MM.1S (cell line): Measurements from ENCODE around the gene RBFOX1.

Source experiments
- DNase-seq: peaks from one replicate; pipeline ENCODE4 v3.0.0-alpha.2; 2015
- H2AFZ ChIP-seq: fragments of 300-600 bp; sonication (generic); 2 replicates; pipeline ENCODE4 v1.6.0; 2016; ENCODE audit warnings: antibody characterized with exemption, low read length
- H3F3A ChIP-seq: fragments of 300-600 bp; sonication (generic); 2 replicates; pipeline ENCODE4 v1.6.1; 2016; ENCODE audit warnings: mild to moderate bottlenecking, antibody characterized with exemption, low read length, moderate library complexity, mixed read lengths; ENCODE audit not compliant: insufficient read depth
- H3K27ac ChIP-seq: fragments of 300-600 bp; sonication (generic); 2 replicates; pipeline ENCODE4 v1.5.1; 2016; ENCODE audit warnings: mild to moderate bottlenecking, low read length
- H3K27me3 ChIP-seq: fragments of 300-600 bp; sonication (generic); replicated peaks from 2 replicates; pipeline ENCODE4 v1.6.0; 2016; ENCODE audit warnings: low read length; ENCODE audit not compliant: insufficient read depth
- H3K36me3 ChIP-seq: fragments of 300-600 bp; sonication (generic); replicated peaks from 2 replicates; pipeline ENCODE4 v1.6.1; 2016; ENCODE audit warnings: mild to moderate bottlenecking, low read length, mixed read lengths; ENCODE audit not compliant: insufficient read depth
- H3K4me1 ChIP-seq: fragments of 300-600 bp; sonication (generic); 2 replicates; pipeline ENCODE4 v1.6.1; 2016; ENCODE audit warnings: low read length, mixed read lengths
- H3K4me2 ChIP-seq: fragments of 300-600 bp; sonication (generic); 2 replicates; pipeline ENCODE4 v1.6.0; 2016; ENCODE audit warnings: low read depth, low read length
- H3K4me3 ChIP-seq: fragments of 300-600 bp; sonication (generic); 2 replicates; pipeline ENCODE4 v1.5.1; 2016; ENCODE audit warnings: low read length, mixed read lengths
- H3K79me2 ChIP-seq: fragments of 300-600 bp; sonication (generic); 2 replicates; pipeline ENCODE4 v1.6.1; 2016; ENCODE audit warnings: mixed run types, low read length, mixed read lengths
- H3K9ac ChIP-seq: fragments of 300-600 bp; sonication (generic); 2 replicates; pipeline ENCODE4 v1.6.1; 2016; ENCODE audit warnings: low read length, mixed read lengths
- H3K9me2 ChIP-seq: fragments of 300-600 bp; sonication (generic); replicated peaks from 2 replicates; pipeline ENCODE4 v1.6.1; 2016; ENCODE audit warnings: mild to moderate bottlenecking, low read length, mixed read lengths; ENCODE audit not compliant: insufficient read depth
- H3K9me3 ChIP-seq: fragments of 300-600 bp; sonication (generic); replicated peaks from 2 replicates; pipeline ENCODE4 v1.6.1; 2016; ENCODE audit warnings: mild to moderate bottlenecking, low read length, mixed read lengths; ENCODE audit not compliant: insufficient read depth
- H4K20me1 ChIP-seq: fragments of 300-600 bp; sonication (generic); 2 replicates; pipeline ENCODE4 v1.6.1; 2016; ENCODE audit warnings: mild to moderate bottlenecking, low read length, moderate library complexity, mixed read lengths; ENCODE audit not compliant: insufficient read depth
- CTCF ChIP-seq: fragments of 300-600 bp; sonication (generic); IDR thresholded peaks from 2 replicates; pipeline ENCODE4 v1.5.1; 2016; ENCODE audit warnings: antibody characterized with exemption, low read length, mixed read lengths
- EZH2 ChIP-seq: fragments of 300-600 bp; sonication (generic); optimal IDR thresholded peaks from 2 replicates; pipeline ENCODE3; 2017; ENCODE audit warnings: low read depth, mild to moderate bottlenecking, antibody characterized with exemption, low read length, mixed read lengths
- EZH2phosphoT487 ChIP-seq: fragments of 300-600 bp; sonication (generic); IDR thresholded peaks from 2 replicates; pipeline ENCODE4 v1.6.1; 2018; ENCODE audit warnings: antibody characterized with exemption, low read length

The RBFOX1 gene

DNA sequence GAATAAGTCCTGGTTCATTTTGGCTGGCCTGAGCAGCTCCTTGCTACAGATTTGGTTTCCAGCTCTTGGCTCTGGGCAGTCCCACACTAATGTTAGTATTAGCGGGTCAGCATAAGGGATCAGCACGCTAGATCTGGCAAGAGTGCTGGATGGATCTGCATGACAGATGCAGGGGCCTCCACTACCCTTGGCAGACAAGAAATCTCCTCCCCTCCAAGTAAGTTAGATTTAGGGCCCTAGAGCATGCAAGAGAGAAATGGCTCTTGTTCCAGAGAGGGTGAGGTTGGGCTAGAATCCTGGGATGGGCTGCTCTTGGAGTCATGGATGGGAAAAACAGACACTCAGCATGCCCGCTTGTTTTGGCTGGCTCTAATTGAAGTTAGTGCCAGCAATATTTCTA lies 414.3 kb downstream of the RBFOX1 start:
- no peaks in the 10 kb centered on the region for H3K9me2 ChIP-seq
- H3K36me3 ChIP-seq: no peaks in the 10 kb centered on the region
- TF ChIP-seq EZH2phosphoT487 (no peak), EZH2 (no peak), CTCF (no peak)
- H3K4me2 ChIP-seq: no peak overlapping the region
- DNase-seq: no peak
- no peaks in the 10 kb centered on the region for H3F3A ChIP-seq
- no peaks in the 10 kb centered on the region for H3K9me3 ChIP-seq
- H3K9ac ChIP-seq: no peak overlapping the region
- no peaks in the 10 kb centered on the region for H3K27me3 ChIP-seq
- no peak overlapping the region for H3K4me3 ChIP-seq
- H2AFZ ChIP-seq: no peak overlapping the region
- no peaks in the 10 kb centered on the region for H4K20me1 ChIP-seq
- H3K27ac ChIP-seq: no peak overlapping the region
- no peaks in the 10 kb centered on the region for H3K79me2 ChIP-seq
- H3K4me1 ChIP-seq: no peaks in the 10 kb centered on the region

DNA sequence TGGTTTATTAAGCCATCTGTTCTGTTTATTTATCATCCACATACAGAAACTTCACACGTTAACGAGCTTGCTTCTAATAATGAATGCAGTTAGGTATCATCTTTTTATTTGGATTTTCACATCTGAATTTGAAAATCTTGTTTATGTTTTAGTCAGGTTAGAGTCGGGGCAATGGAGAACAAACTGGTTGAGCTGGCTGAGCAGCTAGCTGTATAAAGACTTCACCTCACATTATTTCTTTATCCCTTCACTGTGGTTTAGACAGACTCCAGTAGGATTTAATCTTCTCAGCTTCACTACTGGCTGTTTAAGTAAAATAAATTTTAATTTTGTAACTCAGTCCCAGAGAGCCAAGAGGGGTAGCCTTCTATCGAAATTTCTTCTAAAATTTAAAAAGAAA lies 415.9 kb downstream of the RBFOX1 start:
- no peak overlapping the region for H3K27ac ChIP-seq
- no peaks in the 10 kb centered on the region for H4K20me1 ChIP-seq
- H3K9ac ChIP-seq: no peak overlapping the region
- DNase-seq: no peak
- H3F3A ChIP-seq: no peaks in the 10 kb centered on the region
- H3K4me1 ChIP-seq: no peaks in the 10 kb centered on the region
- no peaks in the 10 kb centered on the region for H3K9me3 ChIP-seq
- H3K79me2 ChIP-seq: no peaks in the 10 kb centered on the region
- H3K4me3 ChIP-seq: no peak overlapping the region
- H3K36me3 ChIP-seq: no peaks in the 10 kb centered on the region
- no peak for TF ChIP-seq EZH2
- no peak for TF ChIP-seq EZH2phosphoT487
- no peak for TF ChIP-seq CTCF
- no peak overlapping the region for H3K4me2 ChIP-seq
- no peak overlapping the region for H2AFZ ChIP-seq
- H3K9me2 ChIP-seq: no peaks in the 10 kb centered on the region
- H3K27me3 ChIP-seq: no peaks in the 10 kb centered on the region

DNA sequence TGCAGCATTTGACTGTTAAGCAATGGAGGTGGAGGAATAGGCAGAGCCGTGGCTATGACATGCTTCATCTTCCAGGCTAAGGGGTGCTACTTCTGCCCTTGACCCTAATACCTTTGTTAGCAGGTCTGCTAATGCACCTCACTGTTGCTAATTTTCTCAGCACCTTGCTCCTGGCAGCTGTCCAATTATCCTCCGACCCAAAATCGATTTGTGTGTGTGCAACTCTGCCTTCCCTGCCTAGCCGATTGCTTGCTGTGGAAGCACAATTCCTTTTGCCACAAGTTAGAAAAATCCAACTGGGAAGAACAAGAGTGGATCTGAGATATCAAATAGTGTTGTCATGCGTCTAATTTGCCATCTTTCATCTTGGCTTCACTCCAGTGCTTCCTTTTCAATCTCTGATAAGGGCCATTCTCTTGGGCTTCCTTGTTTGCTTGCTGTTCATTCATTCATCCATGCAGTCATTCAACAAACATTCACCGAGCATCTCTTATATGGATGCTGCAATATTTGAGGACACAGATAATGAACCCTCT lies 422.8 kb downstream of the RBFOX1 start:
- H3K4me2 ChIP-seq: no peak overlapping the region
- H3K36me3 ChIP-seq: no peaks in the 10 kb centered on the region
- no peaks in the 10 kb centered on the region for H4K20me1 ChIP-seq
- no peaks in the 10 kb centered on the region for H3F3A ChIP-seq
- no peak overlapping the region for H2AFZ ChIP-seq
- no peak overlapping the region for H3K27ac ChIP-seq
- H3K4me1 ChIP-seq: no peaks in the 10 kb centered on the region
- H3K79me2 ChIP-seq: no peaks in the 10 kb centered on the region
- H3K9me2 ChIP-seq: no peaks in the 10 kb centered on the region
- no peaks in the 10 kb centered on the region for H3K27me3 ChIP-seq
- H3K4me3 ChIP-seq: no peak overlapping the region
- H3K9me3 ChIP-seq: no peaks in the 10 kb centered on the region
- H3K9ac ChIP-seq: no peak overlapping the region
- DNase-seq: no peak
- TF ChIP-seq EZH2phosphoT487: no peak
